HG03457 (cell line): ENCODE measurements around the gene MYO9A.

ENCODE experiments used
- ATAC-seq: cut with Tn5 transposase; IDR thresholded peaks from one replicate; pipeline ENCODE4 v1.9.1; 2021; ENCODE audit warnings: moderate number of reproducible peaks; ENCODE audit not compliant: unreplicated experiment

MYO9A gene

GRCh38 chr15:72118017-72118978 is at the start of gene MYO9A, which contains the start of gene SENP8:
Gene MYO9A (minus strand): TSS chr15:72118150. CDS start chr15:72046563, 71,587 bp downstream.
Gene SENP8 (plus strand): TSS chr15:72118403. CDS start chr15:72139624, 21,221 bp downstream.
- ATAC-seq = peak; percentile 58

GRCh38 chr15:72167445-72167844 is 49.5 kb upstream of the MYO9A start:
- ATAC-seq = no peak

- no peak for ATAC-seq
These were observed 48.9 kb upstream of the MYO9A start for GRCh38 chr15:72166716-72167417.

- ATAC-seq = no peak
These were observed 45.8 kb upstream of the MYO9A start for GRCh38 chr15:72163719-72164118.

- no peak for ATAC-seq
These were observed 44.6 kb upstream of the MYO9A start for GRCh38 chr15:72162569-72162968.

GRCh38 chr15:72161361-72162132 is 43.6 kb upstream of the MYO9A start:
- no peak for ATAC-seq

GRCh38 chr15:72160696-72161245 is 42.8 kb upstream of the MYO9A start:
- ATAC-seq = no peak

GRCh38 chr15:72156928-72157327 is 39.0 kb upstream of the MYO9A start:
- ATAC-seq = no peak

- no peak for ATAC-seq
These were observed 38.0 kb upstream of the MYO9A start for GRCh38 chr15:72155635-72156616.

GRCh38 chr15:72155003-72155621 is 37.2 kb upstream of the MYO9A start:
- ATAC-seq = no peak

GRCh38 chr15:72154316-72154715 is 36.4 kb upstream of the MYO9A start:
- no peak for ATAC-seq

- no peak for ATAC-seq
These were observed 35.5 kb upstream of the MYO9A start for GRCh38 chr15:72153269-72154000.

- no peak for ATAC-seq
These were observed 29.5 kb upstream of the MYO9A start for GRCh38 chr15:72147418-72147817.

- no peak for ATAC-seq
These were observed 29.0 kb upstream of the MYO9A start for GRCh38 chr15:72146934-72147333.

GRCh38 chr15:72146221-72146620 is 28.3 kb upstream of the MYO9A start:
- no peak for ATAC-seq

GRCh38 chr15:72141171-72142084 is 23.5 kb upstream of the MYO9A start:
- peak; percentile 92 for ATAC-seq

- ATAC-seq = no peak
These were observed 22.1 kb upstream of the MYO9A start for GRCh38 chr15:72140088-72140487.
